ENCODE measurements around the gene SLC44A4. TPM values are rescaled to one million over a fixed set of nuclear protein-coding genes. Genes with fewer than 3 reads are reported as not detected.

Gene SLC44A4
- total RNA-seq, 1 experiment from 2014 or later = 3.1 TPM

GRCh38 chr6:31922942-31923341, 44.1 kb upstream of the SLC44A4 start (continued):
- TF ChIP-seq ERG (CRISPR knock-in tag; IDR thresholded peaks at IDR 0.05) (no peak), E2F1 (CRISPR knock-in tag; IDR thresholded peaks at IDR 0.05) (no peak), EMX1 (CRISPR knock-in tag; IDR thresholded peaks at IDR 0.05) (no peak), ZBTB21 (CRISPR knock-in tag; IDR thresholded peaks at IDR 0.05; ENCODE audit: borderline replicate concordance) (no peak), FOXK1 (CRISPR knock-in tag; IDR thresholded peaks at IDR 0.05) (no peak), SOX15 (CRISPR knock-in tag; IDR thresholded peaks at IDR 0.05) (no peak), E2F4 (CRISPR knock-in tag; IDR thresholded peaks at IDR 0.05; ENCODE audit: borderline replicate concordance, low read depth) (no peak)

GRCh38 chr6:31920811-31921210, 42.0 kb upstream of the SLC44A4 start:
- Mint-ChIP-seq H3K9me3 (no peaks in the 10 kb centered on the region), H3K27ac (no peak overlapping the region), H3K4me3 (no peak overlapping the region), H3K27me3 (ENCODE audit: low read depth) (peaks cover 2% of the 10 kb centered on the region), H3K36me3 (no peaks in the 10 kb centered on the region), H3K4me1 (no peaks in the 10 kb centered on the region)
- DNase-seq (ENCODE audit: low spot score) (no peak), ATAC-seq (no peak)
- CTCF ChIA-PET = interaction anchor here (0.6 kb wide), 1 partner anchor 917 kb away, joined by 3 read pairs; no protein-coding TSS in a partner anchor
- POLR2A ChIA-PET = interaction anchor here (0.8 kb wide), 1 partner anchor 14 kb away, joined by 3 read pairs; no protein-coding TSS in a partner anchor
- TF ChIP-seq ATF6 (CRISPR knock-in tag; IDR thresholded peaks at IDR 0.05) = no peak
- TF ChIP-seq PRDM15 (CRISPR knock-in tag; IDR thresholded peaks at IDR 0.05) = no peak

- TF ChIP-seq STAT6 (CRISPR knock-in tag; conservative IDR thresholded peaks at IDR 0.05; ENCODE audit: low read depth) (no peak), ZMAT4 (CRISPR knock-in tag; IDR thresholded peaks at IDR 0.05) (no peak)
- no peak for DNase-seq (ENCODE audit: low spot score)
- H3K27ac Mint-ChIP-seq = no peak overlapping the region
- ChIA-PET POLR2A (no interaction called here), CTCF (interaction anchor here (0.7 to 1.0 kb wide), 3 partner anchors 14 to 85 kb away, joined by 3 to 5 read pairs (median 3); no protein-coding TSS in a partner anchor)
- no peaks in the 10 kb centered on the region for H3K4me1 Mint-ChIP-seq
- peaks cover 5% of the 10 kb centered on the region; the same call in 1 of the 2 replicates for H3K9me3 Mint-ChIP-seq
- H3K27me3 Mint-ChIP-seq (ENCODE audit: low read depth) = no peaks in the 10 kb centered on the region; the same call in 1 of the 2 replicates
- H3K4me3 Mint-ChIP-seq = no peak overlapping the region
- ATAC-seq = no peak
- no peaks in the 10 kb centered on the region for H3K36me3 Mint-ChIP-seq
These were observed 41.0 kb upstream of the SLC44A4 start for GRCh38 chr6:31919624-31920303.

Data from WTC11 (cell line).